Measurements from ENCODE around the gene LRRC30.

Gene LRRC30

GRCh38 chr18:7255054-7255453, 24.2 kb downstream of the LRRC30 start:
- no peak for TF ChIP-seq CTCF (conservative IDR thresholded peaks at IDR 0.05; ENCODE audit: control insufficient read depth, insufficient read depth, low read depth, low read length)

GRCh38 chr18:7255643-7256042, 24.8 kb downstream of the LRRC30 start:
- no peak overlapping the region for H3K4me3 ChIP-seq (ENCODE audit: control insufficient read depth, low read depth, low read length)
- no peak for TF ChIP-seq CTCF (conservative IDR thresholded peaks at IDR 0.05; ENCODE audit: control insufficient read depth, insufficient read depth, low read depth, low read length)
- no peak for DNase-seq (ENCODE audit: low read depth)

More at GRCh38 chr18:7255054-7255453, 24.2 kb downstream of the LRRC30 start:
- no peak overlapping the region for H3K4me3 ChIP-seq (ENCODE audit: control insufficient read depth, low read depth, low read length)
- no peak for DNase-seq (ENCODE audit: low read depth)

GRCh38 chr18:7256618-7257425, 25.9 kb downstream of the LRRC30 start:
- no peak for DNase-seq (ENCODE audit: low read depth)
- H3K4me3 ChIP-seq (ENCODE audit: control insufficient read depth, low read depth, low read length) = no peak overlapping the region
- TF ChIP-seq CTCF (conservative IDR thresholded peaks at IDR 0.05; ENCODE audit: control insufficient read depth, insufficient read depth, low read depth, low read length) = no peak

- no peak for TF ChIP-seq CTCF (conservative IDR thresholded peaks at IDR 0.05; ENCODE audit: control insufficient read depth, insufficient read depth, low read depth, low read length)
Measured at GRCh38 chr18:7257426-7257740, 26.5 kb downstream of the LRRC30 start.

GRCh38 chr18:7259475-7259874, 28.6 kb downstream of the LRRC30 start:
- no peak for DNase-seq (ENCODE audit: low read depth)
- TF ChIP-seq CTCF (conservative IDR thresholded peaks at IDR 0.05; ENCODE audit: control insufficient read depth, insufficient read depth, low read depth, low read length) = no peak
- no peak overlapping the region for H3K4me3 ChIP-seq (ENCODE audit: control insufficient read depth, low read depth, low read length)

More at GRCh38 chr18:7257426-7257740, 26.5 kb downstream of the LRRC30 start:
- no peak overlapping the region for H3K4me3 ChIP-seq (ENCODE audit: control insufficient read depth, low read depth, low read length)
- DNase-seq (ENCODE audit: low read depth) = no peak

GRCh38 chr18:7261199-7261598, 30.3 kb downstream of the LRRC30 start:
- DNase-seq (ENCODE audit: low read depth) = no peak
- TF ChIP-seq CTCF (conservative IDR thresholded peaks at IDR 0.05; ENCODE audit: control insufficient read depth, insufficient read depth, low read depth, low read length) = no peak
- H3K4me3 ChIP-seq (ENCODE audit: control insufficient read depth, low read depth, low read length) = no peak overlapping the region
